ENCODE measurements around the gene KCNH8. TPM values are rescaled to one million over a fixed set of nuclear protein-coding genes. Genes with fewer than 3 reads are reported as not detected.

KCNH8 gene
- polyA plus RNA-seq, 1 donor from 2014 or later: 28.9 TPM

- TF ChIP-seq REST (IDR thresholded peaks at IDR 0.05; ENCODE audit: borderline replicate concordance): no peak
- no peak for TF ChIP-seq CTCF (IDR thresholded peaks at IDR 0.05; ENCODE audit: poor library complexity, severe bottlenecking)
- TF ChIP-seq RAD21 (conservative IDR thresholded peaks at IDR 0.05): no peak
- no peak for TF ChIP-seq EZH2 (IDR thresholded peaks at IDR 0.05; ENCODE audit: borderline replicate concordance, insufficient read depth, low read length, poor library complexity, severe bottlenecking)
- no peak for TF ChIP-seq SMC3 (conservative IDR thresholded peaks at IDR 0.05; ENCODE audit: poor library complexity)
- TF ChIP-seq MXI1 (conservative IDR thresholded peaks at IDR 0.05; ENCODE audit: poor library complexity, severe bottlenecking): no peak
- TF ChIP-seq TAF1 (IDR thresholded peaks at IDR 0.05; ENCODE audit: low read depth): no peak
- no peak for TF ChIP-seq EP300 (conservative IDR thresholded peaks at IDR 0.05; ENCODE audit: poor library complexity, severe bottlenecking)
- no peak for TF ChIP-seq POLR2AphosphoS5 (IDR thresholded peaks at IDR 0.05)
- Histone ChIP-seq H3F3A (ENCODE audit: insufficient read depth, low read length, poor library complexity, severe bottlenecking) (no peaks in the 10 kb centered on the region), H3K4me3 (ENCODE audit: low read length) (no peak overlapping the region), H3K27me3 (ENCODE audit: insufficient read depth, low read depth, low read length) (no peaks in the 10 kb centered on the region), H3K9me2 (ENCODE audit: insufficient read depth, low read length) (no peaks in the 10 kb centered on the region), H2AFZ (ENCODE audit: low read depth, low read length) (no peak overlapping the region), H3K27ac (ENCODE audit: low read length) (no peak overlapping the region), H3K9ac (ENCODE audit: low read length) (no peak overlapping the region), H3K79me2 (replicated peaks; ENCODE audit: insufficient read depth, low read length) (no peaks in the 10 kb centered on the region), H3K9me3 (ENCODE audit: low read length) (no peaks in the 10 kb centered on the region), H3K4me2 (ENCODE audit: low read length) (no peak overlapping the region), H4K20me1 (ENCODE audit: insufficient read depth) (no peaks in the 10 kb centered on the region), H3K36me3 (ENCODE audit: insufficient read depth, low read length) (no peaks in the 10 kb centered on the region)
These were observed 116.1 kb downstream of the KCNH8 start for GRCh38 chr3:19264424-19264823.

- H3K9me2 ChIP-seq (ENCODE audit: insufficient read depth, low read length): no peaks in the 10 kb centered on the region
- H3K27ac ChIP-seq (ENCODE audit: low read length): no peak overlapping the region
- H4K20me1 ChIP-seq (ENCODE audit: insufficient read depth): no peaks in the 10 kb centered on the region
- no peaks in the 10 kb centered on the region for H3F3A ChIP-seq (ENCODE audit: insufficient read depth, low read length, poor library complexity, severe bottlenecking)
- no peaks in the 10 kb centered on the region for H3K36me3 ChIP-seq (ENCODE audit: insufficient read depth, low read length)
- H2AFZ ChIP-seq (ENCODE audit: low read depth, low read length): no peak overlapping the region
- no peak for TF ChIP-seq POLR2AphosphoS5 (IDR thresholded peaks at IDR 0.05)
- TF ChIP-seq TAF1 (IDR thresholded peaks at IDR 0.05; ENCODE audit: low read depth): no peak
- no peak for TF ChIP-seq REST (IDR thresholded peaks at IDR 0.05; ENCODE audit: borderline replicate concordance)
- TF ChIP-seq SMC3 (conservative IDR thresholded peaks at IDR 0.05; ENCODE audit: poor library complexity): no peak
- no peak for TF ChIP-seq EZH2 (IDR thresholded peaks at IDR 0.05; ENCODE audit: borderline replicate concordance, insufficient read depth, low read length, poor library complexity, severe bottlenecking)
- no peak for TF ChIP-seq CTCF (IDR thresholded peaks at IDR 0.05; ENCODE audit: poor library complexity, severe bottlenecking)
- no peaks in the 10 kb centered on the region for H3K79me2 ChIP-seq (replicated peaks; ENCODE audit: insufficient read depth, low read length)
- no peaks in the 10 kb centered on the region for H3K9me3 ChIP-seq (ENCODE audit: low read length)
- no peak overlapping the region for H3K4me3 ChIP-seq (ENCODE audit: low read length)
- no peaks in the 10 kb centered on the region for H3K27me3 ChIP-seq (ENCODE audit: insufficient read depth, low read depth, low read length)
- H3K9ac ChIP-seq (ENCODE audit: low read length): no peak overlapping the region
- H3K4me2 ChIP-seq (ENCODE audit: low read length): no peak overlapping the region
These were observed 118.7 kb downstream of the KCNH8 start for GRCh38 chr3:19267040-19267439.
